GM10266 (cell line): ENCODE data around the gene PDIA5.

Experiments
- DNase-seq: peaks from one replicate; pipeline ENCODE4 v3.0.0; 2012; ENCODE audit errors: extremely low spot score
- TF ChIP-seq, protein P1 (sequence below): IDR thresholded peaks from 2 replicates; pipeline ENCODE4 v1.5.1; 2012; ENCODE audit warnings: mild to moderate bottlenecking, low read depth; ENCODE audit not compliant: control insufficient read depth, insufficient read depth; ENCODE audit errors: missing control alignments

Gene PDIA5

DNA sequence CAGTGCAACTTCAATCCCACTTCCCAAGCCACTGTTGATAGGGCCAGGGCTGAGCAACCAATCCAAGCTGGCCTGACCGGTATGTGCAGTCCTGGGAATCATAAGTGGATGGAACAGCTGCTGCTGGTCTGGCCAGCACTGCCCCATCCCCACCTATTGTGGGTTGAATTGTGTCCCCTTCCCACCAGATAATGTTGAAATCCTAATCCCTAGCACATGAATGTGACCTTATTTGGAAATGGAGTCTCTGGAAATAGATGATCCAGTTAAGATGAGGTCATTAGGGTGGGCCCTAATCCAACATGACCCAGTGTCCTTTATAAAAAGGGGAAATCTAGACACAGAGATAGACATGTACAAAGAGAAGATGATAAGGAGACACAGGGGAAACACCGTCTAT is 13.7 kb upstream of the PDIA5 start:
- DNase-seq, result no peak
- TF ChIP-seq, protein P1, sequence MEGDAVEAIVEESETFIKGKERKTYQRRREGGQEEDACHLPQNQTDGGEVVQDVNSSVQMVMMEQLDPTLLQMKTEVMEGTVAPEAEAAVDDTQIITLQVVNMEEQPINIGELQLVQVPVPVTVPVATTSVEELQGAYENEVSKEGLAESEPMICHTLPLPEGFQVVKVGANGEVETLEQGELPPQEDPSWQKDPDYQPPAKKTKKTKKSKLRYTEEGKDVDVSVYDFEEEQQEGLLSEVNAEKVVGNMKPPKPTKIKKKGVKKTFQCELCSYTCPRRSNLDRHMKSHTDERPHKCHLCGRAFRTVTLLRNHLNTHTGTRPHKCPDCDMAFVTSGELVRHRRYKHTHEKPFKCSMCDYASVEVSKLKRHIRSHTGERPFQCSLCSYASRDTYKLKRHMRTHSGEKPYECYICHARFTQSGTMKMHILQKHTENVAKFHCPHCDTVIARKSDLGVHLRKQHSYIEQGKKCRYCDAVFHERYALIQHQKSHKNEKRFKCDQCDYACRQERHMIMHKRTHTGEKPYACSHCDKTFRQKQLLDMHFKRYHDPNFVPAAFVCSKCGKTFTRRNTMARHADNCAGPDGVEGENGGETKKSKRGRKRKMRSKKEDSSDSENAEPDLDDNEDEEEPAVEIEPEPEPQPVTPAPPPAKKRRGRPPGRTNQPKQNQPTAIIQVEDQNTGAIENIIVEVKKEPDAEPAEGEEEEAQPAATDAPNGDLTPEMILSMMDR, result no peak

DNA sequence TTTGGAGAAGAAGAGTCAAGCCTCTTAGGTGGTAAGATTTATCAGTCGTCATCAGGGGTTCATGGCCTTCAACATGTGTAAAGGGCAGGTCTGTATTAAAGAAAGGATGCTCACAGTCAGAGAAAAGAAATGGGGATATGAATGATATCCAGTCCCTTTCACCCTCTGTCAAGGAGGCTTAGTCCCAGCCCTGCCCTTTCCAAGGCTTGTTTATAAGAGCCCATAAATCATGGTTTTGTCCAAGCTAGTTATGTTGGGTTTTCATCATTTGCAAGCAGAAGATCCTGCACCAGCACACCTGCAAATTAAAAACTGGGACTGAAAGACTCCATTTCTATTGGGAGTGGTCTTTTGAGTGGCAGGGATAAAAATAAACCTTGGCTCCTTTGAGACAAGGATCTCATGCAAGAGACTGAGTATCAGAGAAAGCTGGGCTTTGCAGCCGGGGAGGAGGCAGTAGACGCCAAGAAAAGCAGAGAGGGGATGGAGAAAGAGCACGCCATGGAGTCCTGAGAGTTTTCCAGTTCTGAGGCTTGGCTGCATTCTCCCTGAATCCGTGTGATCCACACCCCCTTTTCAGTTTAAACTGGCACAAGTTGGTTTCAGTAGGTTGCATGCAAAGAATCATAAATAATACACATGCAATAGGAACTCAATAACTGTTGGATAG is 12.6 kb upstream of the PDIA5 start:
- DNase-seq, result no peak
- TF ChIP-seq, protein P1, result no peak

DNA sequence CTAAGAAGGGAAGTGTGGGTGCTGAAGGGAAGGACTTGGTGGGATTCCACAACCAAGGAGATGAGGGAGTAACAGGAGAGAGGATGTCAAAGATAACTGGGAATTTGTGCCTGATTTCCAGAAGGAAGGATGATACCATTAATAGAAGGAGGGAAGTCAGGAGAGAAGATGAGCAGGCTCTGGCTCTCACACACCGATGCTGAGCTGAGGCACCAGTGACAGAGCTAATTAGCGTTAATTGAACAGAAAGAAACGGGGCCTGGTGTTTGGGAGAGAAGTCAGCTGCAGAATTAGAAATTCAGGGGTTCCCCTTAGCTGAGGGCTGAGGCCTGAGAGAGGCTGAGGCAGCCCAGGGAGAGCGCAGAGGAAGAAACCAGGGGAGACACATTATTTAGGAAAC is 11.9 kb upstream of the PDIA5 start:
- DNase-seq, result no peak
- TF ChIP-seq, protein P1, result no peak

DNA sequence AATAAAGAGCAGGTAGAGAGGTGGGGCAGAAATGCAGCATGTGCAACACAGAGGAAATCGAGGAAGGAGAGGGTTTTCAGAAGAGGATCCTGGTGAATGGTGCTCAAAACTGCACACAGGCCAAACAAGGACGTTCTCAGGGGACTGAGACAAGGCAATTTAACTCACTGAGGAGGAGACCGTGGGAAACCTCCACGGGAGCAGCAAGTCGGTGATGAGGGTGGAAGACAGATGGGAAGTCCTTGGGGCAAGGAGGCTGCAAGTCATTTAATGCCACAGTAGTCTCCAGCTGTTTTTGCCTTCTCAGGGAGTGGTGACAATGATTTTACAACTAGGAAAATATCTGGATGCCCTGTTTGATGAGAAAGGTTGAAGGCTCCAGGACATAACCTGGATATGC is 11.5 kb upstream of the PDIA5 start:
- TF ChIP-seq, protein P1, result no peak
- no peak for DNase-seq

DNA sequence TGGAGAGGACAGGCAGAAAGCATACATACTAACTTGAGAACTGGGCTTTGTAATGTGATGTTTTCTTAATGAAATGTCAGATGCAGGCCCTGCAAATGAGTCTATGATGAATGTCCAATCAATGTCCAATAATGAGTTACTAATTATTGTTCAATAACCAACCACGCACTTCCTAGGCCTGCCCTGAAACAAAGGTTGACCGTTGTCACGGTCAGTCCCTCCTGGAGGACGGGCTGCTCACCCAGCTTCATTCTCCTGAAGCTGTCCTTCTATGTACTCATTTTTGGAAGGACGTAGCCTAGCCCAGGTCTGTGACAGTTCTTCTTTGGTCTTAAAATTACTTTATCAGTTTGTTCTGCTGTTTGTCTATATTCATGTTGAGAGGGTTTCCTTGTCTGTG is 8.3 kb upstream of the PDIA5 start:
- no peak for DNase-seq
- TF ChIP-seq, protein P1, result no peak

DNA sequence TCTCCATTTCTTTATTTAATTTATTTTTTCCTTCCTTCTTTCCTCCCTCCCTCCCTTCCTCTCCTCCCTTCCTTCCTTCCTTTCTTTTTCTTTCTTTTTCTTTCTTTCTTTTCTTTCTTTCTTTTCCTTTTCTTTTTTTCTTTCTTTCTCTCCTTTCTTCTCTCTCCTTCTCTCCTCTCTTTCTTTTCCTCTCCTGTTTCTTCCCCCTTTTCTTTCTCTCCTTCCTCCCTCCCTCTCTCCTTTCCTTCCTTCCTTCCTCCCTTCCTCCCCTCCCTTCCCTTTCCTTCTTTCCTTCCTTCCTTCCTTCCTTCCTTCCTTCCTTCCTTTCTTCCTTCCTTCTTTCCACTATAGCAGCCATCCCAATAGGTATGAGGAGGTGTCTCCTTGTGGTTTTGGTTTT is 6.8 kb upstream of the PDIA5 start:
- no peak for DNase-seq
- TF ChIP-seq, protein P1, result no peak

DNA sequence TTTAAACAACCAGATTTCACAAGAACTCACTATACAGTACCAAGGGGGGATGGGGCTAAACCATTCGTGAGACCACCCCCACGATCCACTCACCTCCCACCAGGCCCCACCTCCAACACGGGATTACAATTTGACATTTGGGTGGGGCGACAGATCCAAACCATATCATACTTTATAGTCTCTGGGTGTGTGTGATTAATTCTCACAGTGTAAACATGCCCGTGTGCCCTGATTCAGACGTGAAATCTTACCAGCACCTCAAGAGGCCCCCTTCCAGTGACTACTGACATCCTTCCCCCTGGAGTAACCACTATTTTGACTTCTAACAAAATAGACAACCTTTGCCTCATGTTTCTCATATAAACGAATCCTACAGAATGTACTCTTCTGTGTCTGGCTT is 5.0 kb upstream of the PDIA5 start:
- TF ChIP-seq, protein P1, result no peak
- no peak for DNase-seq
